ENCODE measurements around the gene PSMB8.

DNA sequence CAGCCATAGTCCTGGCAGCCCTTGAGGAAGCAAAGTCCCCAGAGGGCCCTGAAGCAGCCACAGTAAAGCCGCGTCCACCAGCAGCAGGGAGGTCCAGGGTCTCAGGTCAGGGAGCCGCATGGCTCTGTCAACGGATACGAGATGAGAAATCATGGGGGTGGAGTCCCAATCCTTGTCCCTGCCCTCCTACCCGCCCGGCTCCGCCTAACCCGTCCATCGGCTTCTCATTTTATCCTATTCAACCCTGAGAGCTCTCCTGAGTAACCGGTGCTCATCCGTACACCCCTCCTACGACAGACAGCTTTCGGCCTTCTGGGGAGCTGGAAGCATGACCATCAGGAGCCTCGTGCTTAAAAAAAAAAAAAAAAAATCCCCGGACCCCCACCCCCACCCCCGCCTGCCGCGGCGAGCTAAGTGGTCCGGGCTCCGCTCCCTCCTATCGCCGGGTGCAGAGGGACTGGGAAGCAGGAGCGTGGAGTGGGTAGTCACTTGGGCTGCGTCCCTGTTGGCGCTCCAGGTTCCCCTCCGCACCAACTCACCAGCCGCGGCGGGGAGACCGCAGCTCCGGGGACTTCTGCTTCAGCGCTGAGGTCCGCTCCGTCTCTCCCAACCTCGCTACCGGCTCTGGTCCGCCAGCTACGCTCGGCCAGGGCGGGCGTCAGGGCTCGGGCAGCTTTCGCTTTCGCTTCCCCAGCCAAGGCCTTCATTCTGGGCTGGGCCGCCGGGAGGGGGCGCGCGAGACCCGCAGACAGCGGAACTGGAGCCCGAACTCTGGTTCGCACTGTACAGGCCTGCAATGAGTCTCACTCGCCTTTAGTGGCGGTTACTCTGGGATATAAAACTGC lies 5.5 kb downstream of the PSMB8 start, which contains the start of gene TAP2:
- no peak for TF ChIP-seq RCOR1 (IDR thresholded peaks at IDR 0.05; ENCODE audit: insufficient replicate concordance, low read length)
- no peak for TF ChIP-seq NFE2L2 (IDR thresholded peaks at IDR 0.05; ENCODE audit: low read depth, low read length)
- TF ChIP-seq RFX5 (IDR thresholded peaks at IDR 0.05; ENCODE audit: low read depth, low read length) = peak; percentile 82
- TF ChIP-seq SMC3 (IDR thresholded peaks at IDR 0.05; ENCODE audit: low read depth, low read length) = peak; percentile 91
- TF ChIP-seq, protein P1, sequence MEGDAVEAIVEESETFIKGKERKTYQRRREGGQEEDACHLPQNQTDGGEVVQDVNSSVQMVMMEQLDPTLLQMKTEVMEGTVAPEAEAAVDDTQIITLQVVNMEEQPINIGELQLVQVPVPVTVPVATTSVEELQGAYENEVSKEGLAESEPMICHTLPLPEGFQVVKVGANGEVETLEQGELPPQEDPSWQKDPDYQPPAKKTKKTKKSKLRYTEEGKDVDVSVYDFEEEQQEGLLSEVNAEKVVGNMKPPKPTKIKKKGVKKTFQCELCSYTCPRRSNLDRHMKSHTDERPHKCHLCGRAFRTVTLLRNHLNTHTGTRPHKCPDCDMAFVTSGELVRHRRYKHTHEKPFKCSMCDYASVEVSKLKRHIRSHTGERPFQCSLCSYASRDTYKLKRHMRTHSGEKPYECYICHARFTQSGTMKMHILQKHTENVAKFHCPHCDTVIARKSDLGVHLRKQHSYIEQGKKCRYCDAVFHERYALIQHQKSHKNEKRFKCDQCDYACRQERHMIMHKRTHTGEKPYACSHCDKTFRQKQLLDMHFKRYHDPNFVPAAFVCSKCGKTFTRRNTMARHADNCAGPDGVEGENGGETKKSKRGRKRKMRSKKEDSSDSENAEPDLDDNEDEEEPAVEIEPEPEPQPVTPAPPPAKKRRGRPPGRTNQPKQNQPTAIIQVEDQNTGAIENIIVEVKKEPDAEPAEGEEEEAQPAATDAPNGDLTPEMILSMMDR (conservative IDR thresholded peaks at IDR 0.05; ENCODE audit: low read depth, low read length) = peak; percentile 98
- TF ChIP-seq CEBPB (IDR thresholded peaks at IDR 0.05; ENCODE audit: low read depth, low read length) = peak; percentile 36
- peak; percentile 58; the same call in 1 of the 2 replicates for TF ChIP-seq POLR2A (IDR thresholded peaks at IDR 0.05; ENCODE audit: low read depth, low read length)
- peak; percentile 54; the same call in 1 of the 2 replicates for TF ChIP-seq MXI1 (IDR thresholded peaks at IDR 0.05; ENCODE audit: borderline replicate concordance, low read depth, low read length)
- peak; percentile 91 for TF ChIP-seq RAD21 (IDR thresholded peaks at IDR 0.05; ENCODE audit: low read length)
- peak; percentile 59; the same call in 1 of the 2 replicates for TF ChIP-seq MAZ (IDR thresholded peaks at IDR 0.05; ENCODE audit: borderline replicate concordance, low read depth, low read length)
- no peak for TF ChIP-seq BHLHE40 (IDR thresholded peaks at IDR 0.05; ENCODE audit: low read depth, low read length)

All from IMR-90 (cell line).